DMS153 treated with DMSO at 0.1 percent for 48 hours (cell line): ENCODE data around the gene NCOA1.

Source experiments
- DNase-seq: peaks from one replicate; lab custom pipeline; 2025; ENCODE audit not compliant: unreplicated experiment; lab: John Stamatoyannopoulos, UW

NCOA1 gene

DNA sequence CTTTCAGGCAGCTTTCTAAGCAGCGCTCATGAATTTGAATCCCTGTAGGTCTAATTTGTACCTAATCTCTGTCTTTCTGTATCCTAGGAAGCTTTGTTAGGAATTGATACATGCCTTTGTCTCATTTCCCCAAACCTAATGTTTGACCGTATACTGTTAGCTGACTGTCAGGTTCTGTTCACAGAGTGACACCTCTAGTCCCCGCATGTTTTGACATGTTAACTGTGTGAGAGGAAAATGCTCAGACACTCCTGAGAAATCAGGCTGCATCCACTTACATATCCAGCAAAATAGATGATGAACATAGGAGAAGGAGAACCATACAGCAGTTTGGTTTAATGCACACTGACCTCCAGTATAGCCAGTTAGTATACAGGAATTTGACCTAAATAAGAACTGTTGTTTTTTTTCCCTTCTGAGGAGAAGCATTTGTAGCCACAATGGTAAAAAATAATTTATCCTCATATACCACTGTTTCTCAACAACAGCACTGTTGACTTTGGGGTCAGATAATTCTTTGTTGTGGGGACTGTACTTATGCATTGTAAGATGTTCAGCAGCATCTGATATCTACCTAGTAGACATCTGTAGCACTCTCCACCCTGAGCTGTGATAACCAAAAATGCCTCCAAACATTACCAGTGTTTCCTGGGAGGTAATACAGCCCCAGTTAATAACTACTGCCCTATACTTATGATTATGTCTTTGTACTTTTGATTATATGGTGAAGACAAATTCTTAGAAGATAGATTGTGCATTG, 130.9 kb downstream of the NCOA1 start:
- DNase-seq = no peak

GRCh38 chr2:24623535-24623934, 132.5 kb downstream of the NCOA1 start:
- no peak for DNase-seq

- no peak for DNase-seq
Measured at GRCh38 chr2:24625728-24626127, 134.7 kb downstream of the NCOA1 start.

DNA sequence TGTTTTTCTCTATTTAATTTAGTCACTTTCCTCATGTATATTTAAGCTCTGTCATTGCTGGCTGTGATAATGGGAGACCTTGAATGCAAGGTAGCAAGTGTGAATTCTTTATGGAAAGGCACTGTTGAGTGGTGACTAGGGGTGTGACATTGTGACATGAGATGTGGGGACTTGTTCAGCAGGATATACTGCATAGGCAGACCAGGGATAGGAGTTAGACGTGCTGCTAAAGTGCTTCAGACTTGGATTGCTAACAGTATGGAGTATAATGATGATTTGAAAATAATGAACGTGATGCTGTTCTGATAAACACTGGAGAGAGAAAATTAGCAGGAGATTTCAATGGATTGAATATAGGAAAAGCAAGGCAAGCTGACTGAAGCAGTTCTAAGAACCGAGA, 135.1 kb downstream of the NCOA1 start:
- no peak for DNase-seq

GRCh38 chr2:24628746-24629145, 137.7 kb downstream of the NCOA1 start:
- DNase-seq = no peak

GRCh38 chr2:24632172-24632571, 141.1 kb downstream of the NCOA1 start:
- no peak for DNase-seq

DNA sequence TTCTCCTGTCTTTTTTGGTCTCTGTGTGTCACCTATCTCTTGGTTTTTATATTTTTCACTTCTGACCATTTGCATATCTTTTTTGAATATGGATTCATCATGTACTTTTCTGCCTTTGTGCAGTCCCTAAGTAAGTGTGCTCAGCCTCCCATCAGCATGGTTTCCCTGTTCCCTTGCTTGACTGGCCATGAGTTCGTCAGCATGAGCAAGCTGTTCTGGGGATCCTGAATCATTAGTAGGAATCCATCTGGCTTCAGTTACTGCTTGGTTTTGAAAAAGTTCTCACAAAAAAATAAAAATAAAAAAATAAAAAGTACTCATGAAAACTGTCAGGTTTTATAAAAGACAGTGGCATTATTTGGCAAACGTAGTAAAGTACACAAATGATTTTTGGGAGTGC, 144.1 kb downstream of the NCOA1 start:
- DNase-seq = no peak

DNA sequence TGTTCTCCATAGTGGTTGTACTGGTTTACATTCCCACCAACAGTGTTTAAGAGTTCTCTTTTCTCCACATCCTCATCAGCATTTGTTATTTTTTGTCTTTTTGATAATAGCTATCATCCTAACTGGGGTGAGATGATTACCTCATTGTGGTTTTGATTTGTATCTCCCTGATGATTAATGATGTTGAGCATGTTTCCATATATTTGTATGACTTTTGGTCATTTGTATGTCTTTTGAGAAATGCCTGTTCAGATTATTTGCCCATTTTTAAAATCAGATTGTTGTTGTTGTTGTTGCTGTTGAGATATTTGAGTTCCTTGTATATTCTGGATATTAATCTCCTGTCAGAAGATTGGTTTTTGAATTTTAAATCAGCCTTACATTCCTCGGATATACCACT, 147.5 kb downstream of the NCOA1 start:
- no peak for DNase-seq

- DNase-seq = peak; percentile 27
Measured at GRCh38 chr2:24642351-24642750, 151.3 kb downstream of the NCOA1 start.

DNA sequence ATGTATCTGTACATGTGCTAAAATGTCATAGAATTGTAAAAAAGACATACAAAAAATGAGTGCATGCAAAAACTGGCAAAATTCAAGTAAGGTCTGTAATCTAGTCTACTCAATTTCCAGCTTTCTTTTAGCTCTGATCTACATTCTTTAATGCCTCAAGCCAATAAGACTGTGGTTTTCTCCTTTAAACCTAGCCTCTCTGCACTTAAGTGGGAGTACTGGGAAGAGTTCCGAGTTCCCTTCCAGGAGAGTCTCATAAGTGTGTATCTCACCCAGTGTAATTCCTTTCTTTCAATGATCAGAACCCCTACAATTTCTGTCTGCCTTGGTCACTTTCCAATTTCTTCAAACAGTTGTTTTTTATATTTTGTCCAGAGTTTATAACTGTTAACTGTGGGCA, 152.0 kb downstream of the NCOA1 start:
- DNase-seq = no peak

DNA sequence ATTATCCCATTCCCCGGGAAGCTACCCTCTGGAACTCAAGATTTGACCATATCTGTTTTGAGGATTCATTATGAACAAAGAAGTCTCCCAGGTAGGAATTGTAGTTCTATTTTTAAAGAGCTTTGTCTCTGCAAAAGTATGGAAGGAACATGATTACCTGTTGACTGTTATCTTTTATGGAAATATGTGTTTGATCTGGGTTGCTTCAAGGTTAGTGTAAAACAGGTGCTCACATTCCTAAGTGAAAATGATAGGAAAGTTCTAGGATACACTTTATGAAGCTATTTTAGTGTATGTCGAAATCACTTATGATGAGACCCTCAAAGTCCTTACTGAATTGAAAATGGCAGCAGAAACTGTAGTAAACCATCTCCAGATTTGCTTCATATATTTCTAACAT, 153.0 kb downstream of the NCOA1 start:
- no peak for DNase-seq

DNA sequence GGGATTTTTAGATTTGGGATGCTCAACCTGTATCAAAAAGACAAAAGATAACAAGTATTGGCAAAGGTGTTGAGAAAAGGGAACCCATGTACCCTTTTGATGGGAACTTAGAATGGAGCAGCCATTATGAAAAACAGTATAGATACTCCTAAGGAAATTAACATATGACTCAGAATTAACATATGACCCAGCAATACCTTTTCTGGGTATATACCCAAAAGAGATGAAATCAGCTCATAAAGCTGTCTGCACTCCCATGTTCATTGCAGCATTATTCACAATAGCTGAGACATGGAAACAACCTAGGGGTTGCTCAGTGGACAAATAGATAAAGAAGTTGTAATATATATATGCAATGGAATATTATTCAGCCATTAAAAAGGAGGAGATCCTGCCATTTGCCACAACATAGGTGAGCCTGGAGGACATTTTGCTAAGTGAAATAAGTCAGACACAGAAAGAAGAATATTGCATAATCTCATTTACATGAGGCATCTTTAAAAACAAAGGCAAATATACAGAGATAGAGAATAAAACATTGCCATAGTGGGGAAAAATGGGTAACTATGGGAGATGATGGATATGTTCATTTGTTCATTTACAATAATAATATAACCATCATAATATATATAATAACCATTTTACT, 160.1 kb downstream of the NCOA1 start:
- no peak for DNase-seq

DNA sequence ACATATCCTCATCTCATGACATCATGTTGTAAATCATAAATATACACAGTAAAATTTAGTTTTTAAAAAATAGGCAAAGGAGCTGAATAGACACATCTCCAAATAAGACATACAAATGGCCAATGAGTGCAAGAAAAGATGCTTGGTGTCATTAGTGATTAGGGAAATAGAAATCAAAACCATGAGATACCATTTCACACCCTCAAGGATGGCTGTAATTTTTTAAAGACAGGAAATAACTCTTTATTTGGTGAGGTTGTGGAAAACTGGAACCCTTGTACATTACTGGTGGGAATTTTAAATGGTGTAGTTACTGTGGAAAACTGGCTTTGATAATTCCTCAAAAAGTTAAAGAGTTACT, 160.6 kb downstream of the NCOA1 start:
- no peak for DNase-seq

DNA sequence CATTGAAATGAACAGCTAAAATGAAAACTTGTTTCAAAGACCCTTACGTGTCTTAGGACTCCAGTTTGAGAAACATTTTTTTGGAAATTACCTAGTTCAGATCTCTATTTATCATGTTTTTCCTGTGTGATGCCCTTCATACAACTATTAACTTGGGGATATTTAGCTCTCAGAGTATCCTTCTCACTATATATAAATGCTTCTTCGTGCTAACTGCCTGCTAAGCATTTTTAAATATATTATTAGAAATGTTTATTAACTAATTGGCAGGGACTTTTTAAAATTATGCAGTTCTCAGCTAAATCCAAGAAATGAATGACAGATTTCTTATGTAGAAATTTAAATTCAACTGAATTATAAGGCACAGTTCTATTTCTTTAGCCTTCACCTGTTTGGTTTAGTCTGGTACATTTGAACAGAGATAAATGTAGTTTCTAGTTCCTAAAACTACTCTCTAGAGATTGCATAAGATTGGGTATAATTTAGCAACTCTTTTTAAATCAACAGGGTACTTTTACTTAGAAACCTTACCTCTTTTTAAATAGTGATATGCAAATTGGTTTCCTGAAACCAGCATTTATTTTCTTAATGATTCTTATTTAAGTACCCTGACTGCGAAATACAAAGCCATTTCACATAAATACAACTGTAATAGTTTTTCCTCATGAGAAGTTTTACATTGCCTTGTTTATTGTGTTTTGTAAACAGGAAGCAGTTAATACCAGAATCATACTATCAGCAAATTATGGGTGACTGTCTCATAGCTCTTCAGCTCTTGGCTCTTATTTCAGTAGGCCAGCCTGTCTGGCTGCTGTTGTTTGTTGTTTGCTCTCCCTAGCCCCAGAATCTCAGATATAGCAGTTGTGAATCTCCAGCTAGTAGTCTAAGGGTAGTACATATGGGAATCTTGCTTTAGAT, 161.5 kb downstream of the NCOA1 start:
- DNase-seq = peak; percentile 8

DNA sequence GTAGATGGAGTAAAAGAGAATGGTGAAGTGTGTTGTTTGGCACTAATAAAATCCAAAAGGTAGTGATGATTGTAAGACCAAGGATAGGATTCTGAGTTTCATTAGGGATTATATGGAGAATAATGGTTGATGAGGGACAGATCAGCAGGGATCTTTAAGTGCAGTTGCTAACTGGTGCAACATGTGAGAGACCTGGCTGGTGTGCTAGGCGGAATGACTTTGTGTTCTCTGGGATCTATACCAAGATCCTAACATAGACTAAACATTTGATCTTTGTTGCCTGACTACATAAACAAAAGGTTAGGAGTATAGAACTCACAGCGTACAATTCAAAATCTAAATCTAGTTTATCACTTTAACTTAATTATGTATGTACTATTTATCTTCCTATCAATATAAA, 166.8 kb downstream of the NCOA1 start:
- DNase-seq = no peak

- DNase-seq = no peak
Measured at GRCh38 chr2:24658531-24659202, 167.6 kb downstream of the NCOA1 start.

- no peak for DNase-seq
Measured at GRCh38 chr2:24659862-24660261, 168.8 kb downstream of the NCOA1 start.

GRCh38 chr2:24667542-24667941, 176.5 kb downstream of the NCOA1 start:
- DNase-seq = no peak

GRCh38 chr2:24671230-24671629, 180.2 kb downstream of the NCOA1 start:
- no peak for DNase-seq

GRCh38 chr2:24672589-24672988, 181.5 kb downstream of the NCOA1 start:
- no peak for DNase-seq

DNA sequence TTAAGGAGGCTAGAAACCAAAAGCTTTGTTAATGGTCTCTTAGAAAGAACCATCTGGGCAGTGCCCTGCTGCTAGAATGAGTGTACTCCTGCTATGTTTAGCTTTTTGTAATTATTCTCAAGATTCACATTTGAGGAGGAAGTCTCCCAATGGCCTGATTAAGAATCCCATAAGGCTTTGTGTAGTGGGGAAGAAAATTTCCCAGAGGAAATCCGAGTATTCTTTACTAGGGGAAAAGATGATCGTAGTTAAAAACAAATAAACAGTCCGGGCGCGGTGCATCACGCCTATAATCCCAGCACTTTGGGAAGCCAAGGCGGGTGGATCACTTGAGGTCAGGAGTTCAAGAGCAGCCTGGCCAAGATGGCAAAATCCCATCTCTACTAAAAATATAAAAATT, 184.3 kb downstream of the NCOA1 start:
- no peak for DNase-seq
